8988T (cell line): ENCODE results near the gene MAP2K7.
A peak's percentile ranks its signal among the peaks of the same experiment; 100 is the strongest.
"Not testable (repeated sequence)": the region's sequence is repeated elsewhere in the genome, so short reads cannot be mapped to it uniquely, and the experiment has no call there.

Experiments
- DNase-seq: peaks from one replicate; pipeline ENCODE4 v3.0.0; 2011

Gene MAP2K7

GRCh38 chr19:7932276-7932929, 28.7 kb downstream of the MAP2K7 start:
- no peak for DNase-seq

GRCh38 chr19:7932930-7933300, 29.2 kb downstream of the MAP2K7 start:
- DNase-seq: no peak

- no peak for DNase-seq
These were observed 29.7 kb downstream of the MAP2K7 start for GRCh38 chr19:7933411-7933810.

- DNase-seq: no peak
These were observed 30.4 kb downstream of the MAP2K7 start for GRCh38 chr19:7933828-7934725.

GRCh38 chr19:7934766-7935165, 31.1 kb downstream of the MAP2K7 start:
- no peak for DNase-seq

GRCh38 chr19:7940841-7941240, 37.2 kb downstream of the MAP2K7 start:
- no peak for DNase-seq

GRCh38 chr19:7941895-7942596, 38.4 kb downstream of the MAP2K7 start:
- no peak for DNase-seq

- no peak for DNase-seq
These were observed 39.3 kb downstream of the MAP2K7 start for GRCh38 chr19:7942981-7943443.

GRCh38 chr19:7943444-7944176, 39.9 kb downstream of the MAP2K7 start, which contains the start of gene TIMM44:
Gene TIMM44, minus strand, starts transcription at chr19:7943666. Its CDS starts 15 bp downstream, at chr19:7943651.
- peak; percentile 63 for DNase-seq

- DNase-seq: no peak
These were observed 40.6 kb downstream of the MAP2K7 start for GRCh38 chr19:7944177-7944761.

- no peak for DNase-seq
These were observed 44.3 kb downstream of the MAP2K7 start for GRCh38 chr19:7947939-7948338.

- no peak for DNase-seq
These were observed 49.4 kb downstream of the MAP2K7 start for GRCh38 chr19:7953060-7953459.

- no peak for DNase-seq
These were observed 49.9 kb downstream of the MAP2K7 start for GRCh38 chr19:7953576-7953975.

GRCh38 chr19:7955696-7956095, 52.0 kb downstream of the MAP2K7 start:
- no peak for DNase-seq

- no peak for DNase-seq
These were observed 55.5 kb downstream of the MAP2K7 start for GRCh38 chr19:7959211-7959610.

- DNase-seq: not testable (repeated sequence)
These were observed 57.4 kb downstream of the MAP2K7 start for GRCh38 chr19:7961082-7961481.

- no peak for DNase-seq
These were observed 58.4 kb downstream of the MAP2K7 start for GRCh38 chr19:7961920-7962626.

GRCh38 chr19:7962644-7963268, 59.1 kb downstream of the MAP2K7 start:
- no peak for DNase-seq

- DNase-seq: no peak
These were observed 59.9 kb downstream of the MAP2K7 start for GRCh38 chr19:7963566-7963965.
